ENCODE results near the gene SND1. TPM values are rescaled to one million over a fixed set of nuclear protein-coding genes. Genes with fewer than 3 reads are reported as not detected.

The SND1 gene
- polyA plus RNA-seq, 3 donors: 46.5 to 97.3 (median 79.8) TPM

GRCh38 chr7:128017862-128018845 is 366.2 kb downstream of the SND1 start:
- Mint-ChIP-seq H3K4me3 (no peak overlapping the region), H3K9me3 (peaks cover 0 to 1% (median 0%) of the 10 kb centered on the region in 7 donors), H3K27ac (peak overlapping the region in 2 of 7 donors; percentile 43 to 56), H3K4me1 (peaks cover 35% of the 10 kb centered on the region), H3K27me3 (ENCODE audit: low read depth in 3 of 3) (peaks cover 0 to 3% (median 3%) of the 10 kb centered on the region in 3 donors), H3K36me3 (peaks cover 48 to 70% of the 10 kb centered on the region in 2 donors)
- H3K27ac ChIP-seq (ENCODE audit: low read depth in 1 of 2, low read length in 2 of 2): no peak overlapping the region
- H3K9ac ChIP-seq (ENCODE audit: insufficient read depth, low read length, poor library complexity, severe bottlenecking): peak overlapping the region; percentile 15
- H3K4me1 ChIP-seq (ENCODE audit: control insufficient read depth in 1 of 2, insufficient read depth in 2 of 2, low read length in 2 of 2): peaks cover 11 to 13% of the 10 kb centered on the region in 2 donors
- H4K20me1 ChIP-seq (ENCODE audit: insufficient read depth, low read length): peaks cover 72% of the 10 kb centered on the region
- H3K27me3 ChIP-seq (ENCODE audit: control insufficient read depth in 2 of 2, insufficient read depth in 2 of 2, low read length in 2 of 2): no peaks in the 10 kb centered on the region
- no peak overlapping the region for H3K4me2 ChIP-seq (replicated peaks; ENCODE audit: extremely low read depth, low read length, poor library complexity, severe bottlenecking)
- no peak overlapping the region for H3K4me3 ChIP-seq (replicated peaks in 1 of 3; ENCODE audit: low read depth in 2 of 3, low read length in 3 of 3)
- DNase-seq: no peak
- peaks cover 21 to 70% of the 10 kb centered on the region in 2 donors for H3K36me3 ChIP-seq (replicated peaks in 1 of 2; ENCODE audit: control insufficient read depth in 1 of 2, insufficient read depth in 2 of 2, low read length in 2 of 2)
- H2AFZ ChIP-seq (ENCODE audit: insufficient read depth, low read depth, low read length, poor library complexity, severe bottlenecking): no peak overlapping the region
- no peak for TF ChIP-seq CTCF (IDR thresholded peaks at IDR 0.05)
- no peaks in the 10 kb centered on the region for H3K9me3 ChIP-seq (replicated peaks in 1 of 2; ENCODE audit: control insufficient read depth in 1 of 2, insufficient read depth in 1 of 2, low read length in 2 of 2)
- no peaks in the 10 kb centered on the region for H3K79me2 ChIP-seq (ENCODE audit: insufficient read depth, low read length)
- WGBS (ENCODE audit: insufficient coverage): 81% methylated on average over 4 of the region's 8 CpGs
- intact Hi-C loops (cut with micrococcal nuclease): no loop called here

- Mint-ChIP-seq H3K4me3 (no peak overlapping the region), H3K27ac (peak overlapping the region in 2 of 7 donors; percentile 51 to 60), H3K27me3 (ENCODE audit: low read depth in 3 of 3) (peaks cover 0 to 3% (median 3%) of the 10 kb centered on the region in 3 donors), H3K9me3 (peaks cover 0 to 1% (median 0%) of the 10 kb centered on the region in 7 donors), H3K4me1 (peaks cover 45% of the 10 kb centered on the region), H3K36me3 (peaks cover 41 to 60% of the 10 kb centered on the region in 2 donors)
- intact Hi-C loops (cut with micrococcal nuclease): no loop called here
- Histone ChIP-seq H3K9ac (ENCODE audit: insufficient read depth, low read length, poor library complexity, severe bottlenecking) (no peak overlapping the region), H3K4me2 (replicated peaks; ENCODE audit: extremely low read depth, low read length, poor library complexity, severe bottlenecking) (no peak overlapping the region), H3K27me3 (ENCODE audit: control insufficient read depth in 2 of 2, insufficient read depth in 2 of 2, low read length in 2 of 2) (no peaks in the 10 kb centered on the region), H3K4me1 (ENCODE audit: control insufficient read depth in 1 of 2, insufficient read depth in 2 of 2, low read length in 2 of 2) (peaks cover 22 to 23% of the 10 kb centered on the region in 2 donors), H3K79me2 (ENCODE audit: insufficient read depth, low read length) (no peaks in the 10 kb centered on the region), H4K20me1 (ENCODE audit: insufficient read depth, low read length) (peaks cover 74% of the 10 kb centered on the region), H3K27ac (ENCODE audit: low read depth in 1 of 2, low read length in 2 of 2) (no peak overlapping the region), H2AFZ (ENCODE audit: insufficient read depth, low read depth, low read length, poor library complexity, severe bottlenecking) (no peak overlapping the region), H3K36me3 (replicated peaks in 1 of 2; ENCODE audit: control insufficient read depth in 1 of 2, insufficient read depth in 2 of 2, low read length in 2 of 2) (peaks cover 16 to 61% of the 10 kb centered on the region in 2 donors), H3K9me3 (replicated peaks in 1 of 2; ENCODE audit: control insufficient read depth in 1 of 2, insufficient read depth in 1 of 2, low read length in 2 of 2) (no peaks in the 10 kb centered on the region), H3K4me3 (replicated peaks in 1 of 3; ENCODE audit: low read depth in 2 of 3, low read length in 3 of 3) (no peak overlapping the region)
- WGBS (ENCODE audit: insufficient coverage): 100% methylated on average over 2 of the region's 3 CpGs
- no peak for DNase-seq
- TF ChIP-seq CTCF (IDR thresholded peaks at IDR 0.05): no peak
Measured at GRCh38 chr7:128019288-128019687, 367.3 kb downstream of the SND1 start.

All from CD14-positive monocyte (primary cell).